Left renal cortex interstitium (tissue), 4 donors: ENCODE measurements around the gene SLC39A2. TPM values are rescaled to one million over a fixed set of nuclear protein-coding genes. Genes with fewer than 3 reads are reported as not detected.
"Not testable (repeated sequence)": the region's sequence is repeated elsewhere in the genome, so short reads cannot be mapped to it uniquely, and the experiment has no call there.

Experiments
- DNase-seq, 4 donors: peaks; one replicate each; pipeline ENCODE4 v3.0.0-alpha.2; 2013; ENCODE audit warnings: low read depth in 4 of 4, low spot score in 2 of 4, missing footprints in 1 of 4
- polyA plus RNA-seq, 4 donors: library from polyadenylated mRNA; unstranded; fragments of 120-200 nt; gene quantifications; one replicate each; pipeline ENCODE4 v1.2.1, GENCODE V29; 2013; ENCODE audit not compliant: insufficient read length in 4 of 4

SLC39A2 gene
- polyA plus RNA-seq: 1 to 10 TPM; 1.2 to 2.0 (median 1.8) TPM

GRCh38 chr14:20998674-20999366 is at the start of gene SLC39A2:
Gene SLC39A2 (plus strand): TSS chr14:20999293. CDS start chr14:20999447, 154 bp downstream.
- DNase-seq: no peak

DNA sequence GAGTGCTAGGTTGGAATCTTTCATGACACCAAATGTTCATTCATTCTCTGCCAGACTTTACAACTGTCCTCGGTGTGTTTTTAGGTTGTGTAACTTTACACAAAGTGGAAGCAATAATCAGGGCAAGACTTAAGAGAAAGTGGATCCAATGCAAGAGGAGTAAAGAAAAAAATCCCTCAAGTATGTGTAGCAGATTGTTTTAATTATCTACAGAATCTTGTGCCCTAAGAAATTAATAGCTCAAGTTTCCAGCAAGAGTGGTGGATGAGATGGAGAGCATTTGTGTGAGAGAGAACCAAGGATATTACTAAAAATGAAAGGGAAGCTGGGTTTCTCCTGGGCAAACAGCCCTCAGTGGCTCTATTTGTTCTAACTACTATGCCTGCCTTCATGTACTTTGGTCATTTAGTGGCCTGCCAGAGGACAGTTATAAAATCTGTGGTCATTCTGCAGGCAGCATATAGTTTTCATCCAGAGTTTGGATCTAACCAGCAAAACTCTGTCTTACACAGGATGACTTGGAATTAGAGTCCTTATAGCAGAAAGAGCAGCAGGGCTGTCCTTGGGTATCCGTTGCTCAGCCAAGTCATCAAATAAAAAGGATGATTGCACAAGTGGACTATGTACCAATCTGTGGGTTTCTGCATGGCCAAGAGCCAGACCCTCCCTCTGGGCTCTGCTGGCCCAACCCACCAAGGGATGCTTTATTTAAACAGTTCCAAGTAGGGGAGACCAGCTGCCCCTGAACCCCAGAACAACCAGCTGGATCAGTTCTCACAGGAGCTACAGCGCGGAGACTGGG is 44.2 kb upstream of the SLC39A2 start, which contains the start of gene RNASE2:
Gene RNASE2 (plus strand): TSS at position 752 of the 802 bp plus-strand sequence. CDS start 285 bp downstream, outside the sequence.
- DNase-seq: not testable (repeated sequence)

- DNase-seq: not testable (repeated sequence)
These were observed 43.6 kb upstream of the SLC39A2 start for GRCh38 chr14:20955538-20955873.

DNA sequence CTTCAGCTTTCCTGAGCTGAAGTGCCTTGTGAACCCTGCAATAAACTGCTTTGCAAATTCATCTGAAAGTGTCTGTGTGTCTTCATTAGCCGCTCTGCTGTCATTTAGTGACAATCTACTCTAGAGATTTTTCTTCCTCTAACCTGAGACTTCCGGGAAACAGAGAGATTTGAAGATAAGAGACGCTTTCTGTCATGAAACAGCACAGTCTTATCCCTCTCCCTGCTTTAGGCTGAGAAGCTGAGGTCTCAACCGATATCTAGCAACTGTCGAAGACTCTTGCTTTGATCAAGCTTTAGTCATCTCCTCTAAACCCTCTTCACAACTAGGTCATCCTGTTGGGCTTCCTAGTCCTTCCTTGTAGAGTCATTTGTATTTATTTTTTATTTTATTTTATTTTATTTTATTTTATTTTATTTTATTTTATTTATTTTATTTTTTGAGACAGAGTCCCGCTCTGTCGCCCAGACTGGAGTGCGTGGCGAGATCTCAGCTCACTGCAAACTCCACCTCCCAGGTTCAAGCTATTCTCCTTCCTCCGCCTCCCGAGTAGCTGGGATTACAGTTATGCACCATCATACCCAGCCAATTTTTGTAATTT is 42.6 kb upstream of the SLC39A2 start:
- DNase-seq: no peak

GRCh38 chr14:20958946-20959345 is 40.1 kb upstream of the SLC39A2 start:
- DNase-seq: not testable (repeated sequence)

DNA sequence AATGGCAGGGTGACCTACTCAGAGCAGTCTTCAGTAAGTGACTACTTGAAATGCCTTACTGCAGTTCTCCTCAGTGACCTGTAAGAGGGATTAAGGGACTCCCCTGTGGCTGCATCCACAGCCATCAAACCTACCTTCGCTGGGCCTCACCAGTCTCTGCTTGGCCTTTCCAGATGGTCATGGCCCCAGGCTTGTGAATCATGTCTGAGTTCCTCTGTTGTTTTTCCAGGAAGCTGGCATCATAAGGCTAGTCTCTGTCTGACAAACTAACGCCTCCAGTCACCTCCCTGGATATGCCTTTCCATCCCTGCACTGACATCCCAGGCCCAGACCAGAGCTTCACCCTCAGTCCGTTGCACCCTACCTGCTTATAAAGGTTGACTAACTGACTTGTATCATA is 29.8 kb upstream of the SLC39A2 start:
- DNase-seq: no peak

DNA sequence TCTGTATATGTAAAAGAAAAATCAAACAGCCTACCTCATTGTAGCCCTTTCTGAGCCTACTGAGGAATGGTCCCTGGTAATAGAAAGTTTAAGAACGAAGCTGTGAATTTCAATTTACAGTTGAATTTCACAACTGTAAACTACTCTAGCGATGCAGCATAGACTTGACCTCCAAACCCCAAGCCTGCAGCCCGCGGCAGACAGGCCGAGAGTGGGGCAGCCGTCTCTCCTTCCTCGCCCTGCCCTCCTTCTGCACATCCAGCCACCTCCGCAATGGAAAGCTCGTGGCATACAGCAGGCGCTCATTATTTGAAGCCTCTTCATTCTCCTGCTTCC is 28.5 kb upstream of the SLC39A2 start:
- DNase-seq: no peak

- peak in 3 of 4 donors; percentile 70 to 75 (median 72) for DNase-seq
These were observed 27.9 kb upstream of the SLC39A2 start for GRCh38 chr14:20970983-20971704.

GRCh38 chr14:20971705-20972021 is 27.4 kb upstream of the SLC39A2 start:
- no peak for DNase-seq

DNA sequence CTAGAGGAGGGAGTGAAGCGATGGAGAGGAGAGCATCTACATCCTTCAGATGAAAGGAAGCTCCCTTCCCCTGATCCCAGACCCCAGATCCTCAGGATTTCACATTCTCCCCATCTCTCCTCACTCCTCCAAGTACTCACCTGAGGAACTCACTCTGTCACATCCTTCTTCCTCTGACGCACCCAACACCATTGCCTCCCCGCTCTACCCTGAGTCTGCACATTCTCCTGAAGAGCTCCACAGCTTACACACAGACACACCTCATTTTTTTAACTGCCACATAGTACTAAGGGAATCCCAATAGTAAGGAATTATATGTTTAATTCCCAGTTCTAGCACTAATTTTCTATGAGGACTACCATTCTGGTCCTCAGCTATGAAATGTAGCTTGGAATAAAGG is 25.6 kb upstream of the SLC39A2 start:
- DNase-seq: no peak

DNA sequence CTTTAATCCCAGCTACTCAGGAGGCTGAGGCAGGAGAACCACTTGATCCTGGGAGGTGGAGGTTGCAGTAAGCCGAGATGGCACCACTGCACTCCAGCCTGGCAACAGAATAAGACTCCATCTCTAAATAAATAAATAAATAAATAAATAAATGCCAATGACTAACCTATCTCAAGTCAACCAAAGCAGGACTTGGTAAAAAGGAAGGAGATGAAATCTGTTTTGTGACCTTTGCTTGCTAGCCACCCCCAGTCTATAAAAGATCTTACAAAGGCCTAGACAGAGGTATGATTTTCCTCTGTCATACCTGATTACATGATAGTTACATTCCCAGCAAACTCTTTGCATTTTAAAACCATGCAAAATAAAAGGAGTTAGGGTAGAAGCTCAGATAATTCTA is 22.8 kb upstream of the SLC39A2 start:
- DNase-seq: no peak

- no peak for DNase-seq
These were observed 20.4 kb upstream of the SLC39A2 start for GRCh38 chr14:20978687-20979086.

- no peak for DNase-seq
These were observed 18.2 kb upstream of the SLC39A2 start for GRCh38 chr14:20980906-20981305.

DNA sequence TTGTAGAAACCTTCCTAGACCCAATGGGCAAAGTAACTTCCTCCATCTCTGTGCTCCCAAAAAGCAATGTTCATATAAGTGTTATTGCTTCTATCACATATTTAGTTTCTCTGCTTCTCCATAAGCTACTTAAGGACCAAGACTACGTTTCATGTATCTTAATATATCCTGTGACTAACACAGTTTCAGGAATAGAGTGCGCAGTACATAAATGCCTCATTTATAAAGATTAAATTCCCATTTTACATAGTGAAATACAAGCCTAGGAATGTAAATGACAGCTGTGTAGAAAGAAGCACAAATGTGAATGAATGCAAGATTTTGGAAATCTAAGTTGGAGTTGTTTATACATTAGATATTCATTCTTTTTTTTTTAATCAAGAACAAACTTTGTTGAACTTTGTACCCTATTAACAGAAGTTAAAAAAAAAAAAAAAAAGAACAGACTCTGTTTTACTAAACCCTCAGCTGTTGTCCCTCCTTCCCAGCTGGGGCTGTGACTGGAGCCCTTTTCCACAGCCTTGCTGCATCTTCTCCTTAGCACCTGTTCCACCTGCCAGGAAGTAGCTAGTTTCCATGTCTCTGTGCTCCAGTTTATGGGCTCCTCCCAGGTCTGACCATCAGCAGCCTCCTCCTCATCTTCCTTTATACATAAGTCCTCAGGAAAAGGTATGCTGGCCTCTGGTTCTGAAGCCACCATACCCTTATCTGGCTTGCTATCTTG is 16.3 kb upstream of the SLC39A2 start:
- DNase-seq: no peak

DNA sequence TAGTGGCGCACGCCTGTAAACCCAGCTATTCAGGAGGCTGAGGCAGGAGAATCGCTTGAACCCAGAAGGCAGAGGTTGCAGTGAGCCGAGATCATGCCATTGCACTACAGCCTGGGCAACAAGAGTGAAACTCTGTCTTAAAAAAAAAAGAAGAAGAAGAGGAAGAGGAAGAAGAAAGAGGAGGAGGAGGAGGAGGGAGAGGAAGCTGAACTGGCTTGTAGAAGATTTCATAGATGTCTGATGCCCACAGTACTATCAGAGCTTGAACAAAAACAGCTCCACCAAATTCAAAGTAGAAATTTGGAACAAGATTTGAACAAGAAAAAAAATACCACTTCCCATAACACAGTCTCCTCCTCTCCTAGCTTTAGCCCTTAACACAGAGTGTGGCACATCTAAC is 13.4 kb upstream of the SLC39A2 start:
- DNase-seq: not testable (repeated sequence)

DNA sequence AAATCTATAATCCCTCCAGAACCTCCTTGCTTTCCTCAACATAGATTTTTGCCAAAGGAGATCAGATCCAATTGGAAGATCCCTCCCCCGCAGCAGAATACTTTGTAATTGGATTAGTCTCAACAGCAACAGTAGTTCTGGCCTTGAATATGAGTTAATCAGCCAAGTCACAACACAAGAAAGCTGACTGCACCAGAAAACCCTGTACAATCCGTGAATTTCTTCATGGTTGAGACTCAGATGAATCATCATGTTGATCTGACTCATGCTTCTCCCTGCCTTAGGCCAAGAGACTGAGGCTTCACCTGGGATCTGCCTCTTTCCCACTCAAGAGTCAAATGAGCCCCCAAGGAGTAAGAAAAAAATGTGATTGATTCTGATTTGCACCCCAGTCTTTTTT is 12.3 kb upstream of the SLC39A2 start:
- no peak for DNase-seq

DNA sequence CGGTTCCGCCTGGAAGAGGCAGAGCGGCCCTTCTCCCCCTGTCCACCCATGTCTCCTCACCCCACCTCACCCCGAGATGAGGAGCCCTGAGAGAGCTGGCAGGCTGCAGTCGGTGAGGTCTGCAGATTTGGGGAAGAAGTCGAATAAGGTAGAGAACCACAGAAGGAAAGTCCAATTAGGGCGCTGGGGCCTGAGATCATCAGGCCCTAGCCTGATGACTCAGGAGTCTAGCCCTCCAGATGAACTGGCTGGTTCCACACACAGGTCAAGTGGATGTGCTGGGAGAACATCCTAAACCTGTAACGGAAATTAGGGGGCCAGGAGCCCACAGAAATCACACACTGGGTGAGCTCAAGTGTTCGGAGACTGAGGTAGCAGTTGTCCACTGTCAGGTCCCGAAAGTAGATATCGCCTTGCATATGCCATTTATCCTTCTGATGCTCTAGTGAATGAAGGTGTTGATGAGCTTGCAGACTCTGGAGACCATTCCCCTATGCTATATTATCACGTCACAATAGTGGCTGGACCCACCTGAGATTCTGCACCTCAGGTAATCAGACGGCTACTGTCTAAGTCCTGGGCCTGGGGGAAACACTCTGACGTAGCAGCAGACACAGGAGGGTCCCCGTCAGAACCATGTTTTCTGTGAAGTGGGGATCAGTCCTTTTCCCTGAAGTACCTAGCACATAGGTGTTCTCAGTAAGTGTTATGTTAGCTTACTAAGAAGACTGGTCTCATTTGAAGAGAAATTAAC is 10.2 kb upstream of the SLC39A2 start:
- no peak for DNase-seq

DNA sequence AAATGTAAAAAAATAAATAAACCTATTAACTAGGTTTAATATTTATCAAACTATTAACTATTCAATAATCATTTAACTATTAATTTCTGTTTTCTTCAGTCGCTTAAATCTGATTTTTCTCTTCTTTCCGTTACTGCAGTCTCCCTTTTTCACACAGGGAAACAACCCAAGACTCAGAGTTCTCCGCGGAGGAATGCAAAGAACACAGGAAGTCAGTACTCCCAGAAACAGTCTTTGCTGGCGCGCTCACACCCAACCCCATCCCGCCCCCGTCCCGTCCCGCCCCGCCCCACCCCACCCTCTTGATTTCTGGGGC is 9.7 kb upstream of the SLC39A2 start:
- DNase-seq: no peak

DNA sequence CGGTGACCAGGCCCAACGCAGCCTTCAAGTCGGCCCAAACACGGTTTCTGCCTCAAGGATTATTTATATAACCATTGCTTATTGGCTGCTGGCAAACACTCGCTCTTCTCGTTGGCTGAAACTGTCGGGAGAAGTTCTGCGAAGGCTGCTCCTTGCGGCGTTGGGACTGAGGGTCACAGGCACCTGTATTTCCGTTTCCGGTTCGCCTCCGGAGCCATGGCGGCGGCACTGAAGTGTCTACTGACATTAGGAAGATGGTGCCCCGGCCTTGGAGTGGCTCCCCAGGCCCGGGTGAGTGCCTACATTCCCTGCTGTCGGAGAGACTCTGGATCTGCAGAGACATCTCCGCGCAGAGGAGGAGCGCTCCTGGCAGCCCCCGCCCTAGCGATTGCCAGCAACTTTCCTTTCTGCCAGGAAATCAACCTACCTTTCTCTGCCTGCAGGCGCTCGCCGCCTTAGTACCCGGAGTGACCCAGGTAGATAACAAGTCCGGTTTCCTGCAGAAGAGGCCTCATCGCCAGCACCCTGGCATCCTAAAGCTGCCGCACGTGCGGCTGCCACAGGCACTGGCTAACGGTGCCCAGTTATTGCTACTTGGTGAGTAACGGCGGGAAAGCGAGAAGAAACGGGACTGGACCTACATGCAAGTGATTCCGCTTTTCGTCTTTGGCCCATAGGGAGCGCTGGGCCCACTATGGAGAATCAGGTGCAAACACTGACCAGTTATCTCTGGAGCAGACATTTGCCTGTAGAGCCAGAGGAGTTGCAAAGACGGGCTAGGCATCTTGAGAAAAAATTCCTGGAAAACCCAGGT is 9.1 kb upstream of the SLC39A2 start, which contains the start of gene METTL17:
Gene METTL17 (plus strand): TSS at position 194 of the 814 bp plus-strand sequence. CDS start 23 bp downstream, at position 217.
- peak; percentile 80 to 94 (median 92) for DNase-seq
